HG02798 (cell line): Measurements from ENCODE around the gene CIAPIN1.

Source experiments
- ATAC-seq: cut with Tn5 transposase; IDR thresholded peaks from one replicate; pipeline ENCODE4 v1.9.1; 2021; ENCODE audit warnings: mild to moderate bottlenecking; ENCODE audit not compliant: unreplicated experiment, poor library complexity

Gene CIAPIN1

GRCh38 chr16:57387598-57388354 is 59.4 kb downstream of the CIAPIN1 start:
- ATAC-seq, result peak; percentile 33

DNA sequence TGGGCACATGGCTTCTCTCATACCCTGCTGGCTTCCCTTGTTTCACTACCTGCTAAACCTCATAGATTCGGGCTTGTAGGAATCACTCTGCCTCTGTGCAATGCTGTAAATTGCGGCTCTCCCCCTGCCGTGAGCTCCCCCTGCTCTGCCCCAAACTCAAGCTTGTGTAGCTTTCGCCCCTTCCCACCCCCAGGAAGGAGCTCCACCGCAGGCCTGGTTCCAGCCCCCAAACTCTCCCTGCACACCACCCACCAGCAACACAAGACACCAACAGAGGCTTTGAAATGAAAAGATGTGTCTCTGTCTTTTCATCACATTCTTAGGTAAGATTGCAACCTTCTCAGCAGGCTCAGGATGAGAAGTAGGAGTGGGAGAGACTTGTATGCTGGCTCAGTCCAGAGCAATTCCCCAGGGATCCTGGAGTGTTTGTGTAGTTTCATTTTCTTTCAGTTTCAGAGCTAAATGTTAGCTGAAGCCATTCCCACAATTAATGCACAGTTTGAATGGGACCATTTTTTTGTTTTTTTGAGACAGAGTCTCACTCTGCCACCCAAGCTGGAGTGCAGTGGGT is 60.7 kb downstream of the CIAPIN1 start:
- no peak for ATAC-seq

DNA sequence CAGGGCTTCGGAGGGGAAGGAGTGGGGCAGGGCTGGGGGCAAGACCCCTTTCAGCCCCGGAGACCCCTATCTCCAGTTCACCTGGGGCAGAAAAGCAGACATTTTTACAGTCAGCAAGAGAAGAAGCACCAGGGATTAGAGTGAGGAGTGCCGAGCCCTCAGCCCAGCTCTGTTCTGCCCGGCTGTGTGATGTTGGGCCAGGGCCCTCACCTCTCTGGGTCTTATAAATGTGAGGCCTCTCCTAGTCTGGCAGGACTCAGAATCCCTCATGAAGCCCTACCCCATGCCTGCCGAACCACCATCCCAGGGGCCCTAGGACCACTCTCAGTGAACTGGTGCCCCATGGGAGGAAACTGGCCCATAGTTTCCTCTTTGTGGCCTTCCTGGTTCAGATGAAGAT is 62.1 kb downstream of the CIAPIN1 start:
- no peak for ATAC-seq

DNA sequence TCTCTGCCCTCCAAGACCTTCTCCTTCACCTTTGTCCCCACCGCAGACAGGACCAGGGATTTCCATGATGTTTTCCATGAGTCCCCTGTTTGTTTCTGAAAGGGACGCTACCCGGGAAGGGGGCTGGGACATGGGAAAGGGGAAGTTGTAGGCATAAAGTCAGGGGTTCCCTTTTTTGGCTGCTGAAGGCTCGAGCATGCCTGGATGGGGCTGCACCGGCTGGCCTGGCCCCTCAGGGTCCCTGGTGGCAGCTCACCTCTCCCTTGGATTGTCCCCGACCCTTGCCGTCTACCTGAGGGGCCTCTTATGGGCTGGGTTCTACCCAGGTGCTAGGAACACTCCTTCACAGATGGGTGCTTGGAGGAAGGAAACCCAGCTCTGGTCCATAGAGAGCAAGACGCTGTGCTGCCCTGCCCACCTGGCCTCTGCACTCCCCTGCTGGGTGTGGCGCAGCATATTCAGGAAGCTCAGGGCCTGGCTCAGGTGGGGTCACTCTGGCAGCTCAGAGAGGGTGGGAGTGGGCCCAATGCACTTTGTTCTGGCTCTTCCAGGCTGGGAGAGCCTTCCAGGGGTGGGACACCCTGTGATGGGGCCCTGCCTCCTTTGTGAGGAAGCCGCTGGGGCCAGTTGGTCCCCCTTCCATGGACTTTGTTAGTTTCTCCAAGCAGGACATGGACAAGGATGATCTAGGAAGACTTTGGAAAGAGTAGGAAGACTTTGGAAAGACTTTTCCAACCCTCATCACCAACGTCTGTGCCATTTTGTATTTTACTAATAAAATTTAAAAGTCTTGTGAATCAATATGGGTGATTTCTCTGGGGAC is 62.7 kb downstream of the CIAPIN1 start:
- ATAC-seq, result no peak

DNA sequence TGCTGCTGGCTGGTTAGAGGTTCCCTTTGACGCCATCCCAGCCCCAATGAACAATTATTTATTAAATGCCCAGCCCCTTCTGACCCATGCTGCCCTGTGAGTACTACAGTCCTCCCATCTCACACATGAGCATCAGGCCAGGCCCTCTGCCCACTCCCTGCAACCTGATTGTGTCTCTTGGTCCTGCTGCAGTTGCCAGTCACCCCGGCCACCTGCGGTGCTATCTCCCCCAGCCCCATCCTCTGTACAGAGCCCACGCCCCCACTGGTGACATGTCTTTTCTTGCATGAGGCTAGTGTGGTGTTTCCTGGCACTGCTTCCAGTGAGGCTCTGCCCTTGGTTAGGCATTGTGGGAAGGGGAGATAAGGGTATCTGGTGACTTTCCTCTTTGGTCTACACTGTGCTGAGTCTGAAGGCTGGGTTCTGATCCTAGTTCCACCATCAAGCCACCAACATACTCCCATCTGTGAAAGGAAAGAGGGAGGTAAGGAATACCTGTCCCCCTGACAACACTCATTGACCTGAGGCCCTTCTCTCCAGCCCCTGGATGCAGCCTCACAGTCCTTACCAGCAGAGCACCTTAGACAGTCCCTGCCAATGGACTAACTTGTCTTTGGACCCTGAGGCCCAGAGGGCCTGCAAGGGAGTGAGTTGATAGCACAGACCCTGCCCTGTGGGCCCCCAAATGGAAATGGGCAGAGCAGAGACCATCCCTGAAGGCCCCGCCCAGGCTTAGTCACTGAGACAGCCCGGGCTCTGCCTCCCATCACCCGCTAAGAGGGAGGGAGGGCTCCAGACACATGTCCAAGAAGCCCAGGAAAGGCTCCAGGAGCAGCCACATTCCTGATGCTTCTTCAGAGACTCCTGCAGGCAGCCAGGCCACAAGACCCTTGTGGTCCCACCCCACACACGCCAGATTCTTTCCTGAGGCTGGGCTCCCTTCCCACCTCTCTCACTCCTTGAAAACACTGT is 63.6 kb downstream of the CIAPIN1 start:
- no peak for ATAC-seq

DNA sequence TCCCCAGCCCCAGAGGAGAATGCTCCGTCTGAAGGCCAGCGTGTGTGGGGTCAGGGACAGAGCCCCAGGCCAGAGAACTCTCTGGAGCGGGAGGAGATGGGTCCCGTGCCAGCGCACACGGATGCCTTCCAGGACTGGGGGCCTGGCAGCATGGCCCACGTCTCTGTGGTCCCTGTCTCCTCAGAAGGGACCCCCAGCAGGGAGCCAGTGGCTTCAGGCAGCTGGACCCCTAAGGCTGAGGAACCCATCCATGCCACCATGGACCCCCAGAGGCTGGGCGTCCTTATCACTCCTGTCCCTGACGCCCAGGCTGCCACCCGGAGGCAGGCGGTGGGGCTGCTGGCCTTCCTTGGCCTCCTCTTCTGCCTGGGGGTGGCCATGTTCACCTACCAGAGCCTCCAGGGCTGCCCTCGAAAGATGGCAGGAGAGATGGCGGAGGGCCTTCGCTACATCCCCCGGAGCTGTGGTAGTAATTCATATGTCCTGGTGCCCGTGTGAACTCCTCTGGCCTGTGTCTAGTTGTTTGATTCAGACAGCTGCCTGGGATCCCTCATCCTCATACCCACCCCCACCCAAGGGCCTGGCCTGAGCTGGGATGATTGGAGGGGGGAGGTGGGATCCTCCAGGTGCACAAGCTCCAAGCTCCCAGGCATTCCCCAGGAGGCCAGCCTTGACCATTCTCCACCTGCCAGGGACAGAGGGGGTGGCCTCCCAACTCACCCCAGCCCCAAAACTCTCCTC is 64.5 kb downstream of the CIAPIN1 start:
- ATAC-seq, result no peak

DNA sequence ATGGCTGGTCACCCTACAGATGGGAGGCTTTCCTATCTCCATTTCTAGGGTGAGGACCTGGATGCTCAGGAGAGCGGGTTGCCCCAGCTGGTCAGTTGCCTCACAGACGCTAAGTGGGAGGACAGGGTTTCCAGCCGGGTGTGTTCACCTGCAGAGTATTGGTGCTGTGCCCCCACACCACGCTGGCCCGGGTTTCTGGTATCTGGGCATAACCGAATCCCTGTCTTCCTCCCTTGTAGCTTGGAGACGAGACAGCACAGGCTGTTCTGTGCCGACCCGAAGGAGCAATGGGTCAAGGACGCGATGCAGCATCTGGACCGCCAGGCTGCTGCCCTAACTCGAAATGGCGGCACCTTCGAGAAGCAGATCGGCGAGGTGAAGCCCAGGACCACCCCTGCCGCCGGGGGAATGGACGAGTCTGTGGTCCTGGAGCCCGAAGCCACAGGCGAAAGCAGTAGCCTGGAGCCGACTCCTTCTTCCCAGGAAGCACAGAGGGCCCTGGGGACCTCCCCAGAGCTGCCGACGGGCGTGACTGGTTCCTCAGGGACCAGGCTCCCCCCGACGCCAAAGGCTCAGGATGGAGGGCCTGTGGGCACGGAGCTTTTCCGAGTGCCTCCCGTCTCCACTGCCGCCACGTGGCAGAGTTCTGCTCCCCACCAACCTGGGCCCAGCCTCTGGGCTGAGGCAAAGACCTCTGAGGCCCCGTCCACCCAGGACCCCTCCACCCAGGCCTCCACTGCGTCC is 65.2 kb downstream of the CIAPIN1 start:
- ATAC-seq, result no peak

DNA sequence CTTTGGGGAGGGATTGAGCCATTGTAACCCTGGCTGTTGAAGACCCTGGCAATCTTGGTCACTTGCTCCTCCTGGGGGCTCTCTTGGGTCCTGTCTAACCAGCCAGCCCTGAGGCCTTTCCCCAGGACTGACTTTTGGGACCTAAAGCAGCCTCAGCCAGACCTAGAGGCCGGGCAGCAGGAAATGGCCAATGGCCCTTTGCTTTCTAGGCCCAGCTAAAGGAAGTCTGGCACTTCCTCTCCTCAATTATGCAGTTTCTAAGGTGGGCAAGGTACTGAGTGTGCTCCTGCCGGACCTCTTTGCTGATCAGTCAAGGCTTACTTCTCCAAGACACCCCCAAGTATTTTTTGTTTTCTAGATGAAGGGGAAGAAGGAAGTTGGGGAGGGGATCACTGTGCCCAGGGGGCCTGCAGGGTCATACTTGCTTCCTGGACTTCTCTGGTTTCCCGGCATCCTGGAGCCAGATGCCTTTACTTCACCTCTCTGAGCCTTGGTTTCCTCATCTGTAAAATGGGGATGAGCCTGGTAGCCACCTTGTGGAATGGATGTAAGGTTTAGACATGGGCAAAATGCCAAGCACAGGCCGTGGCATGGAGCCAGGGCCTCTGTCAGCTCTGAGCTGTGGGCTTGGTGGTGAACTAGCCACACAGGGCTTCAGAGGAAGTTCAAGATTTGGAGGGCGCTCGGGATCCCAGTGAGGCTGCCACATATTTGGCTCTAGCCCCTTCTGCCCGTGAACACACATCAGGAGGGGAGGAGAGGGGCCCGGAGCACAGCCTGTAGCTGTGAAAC is 66.3 kb downstream of the CIAPIN1 start:
- no peak for ATAC-seq

DNA sequence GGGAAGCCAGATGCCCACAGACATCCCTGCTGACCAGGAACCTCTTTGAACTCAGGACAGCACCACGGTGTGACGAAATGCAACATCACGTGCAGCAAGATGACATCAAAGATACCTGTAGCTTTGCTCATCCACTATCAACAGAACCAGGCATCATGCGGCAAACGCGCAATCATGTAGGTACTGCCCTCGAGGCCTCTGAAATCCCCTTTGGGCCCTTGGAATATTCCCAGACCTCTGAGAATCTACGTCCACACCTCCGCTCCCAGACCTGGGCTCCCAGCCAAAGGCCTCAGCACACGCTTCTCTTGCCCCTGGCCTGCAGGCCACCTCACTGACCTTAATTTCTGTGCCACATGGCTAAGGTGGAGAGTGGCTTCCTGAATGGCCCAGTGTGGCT is 67.6 kb downstream of the CIAPIN1 start:
- no peak for ATAC-seq
